ENCODE results near the gene MAP3K15.

Gene MAP3K15, protein sequence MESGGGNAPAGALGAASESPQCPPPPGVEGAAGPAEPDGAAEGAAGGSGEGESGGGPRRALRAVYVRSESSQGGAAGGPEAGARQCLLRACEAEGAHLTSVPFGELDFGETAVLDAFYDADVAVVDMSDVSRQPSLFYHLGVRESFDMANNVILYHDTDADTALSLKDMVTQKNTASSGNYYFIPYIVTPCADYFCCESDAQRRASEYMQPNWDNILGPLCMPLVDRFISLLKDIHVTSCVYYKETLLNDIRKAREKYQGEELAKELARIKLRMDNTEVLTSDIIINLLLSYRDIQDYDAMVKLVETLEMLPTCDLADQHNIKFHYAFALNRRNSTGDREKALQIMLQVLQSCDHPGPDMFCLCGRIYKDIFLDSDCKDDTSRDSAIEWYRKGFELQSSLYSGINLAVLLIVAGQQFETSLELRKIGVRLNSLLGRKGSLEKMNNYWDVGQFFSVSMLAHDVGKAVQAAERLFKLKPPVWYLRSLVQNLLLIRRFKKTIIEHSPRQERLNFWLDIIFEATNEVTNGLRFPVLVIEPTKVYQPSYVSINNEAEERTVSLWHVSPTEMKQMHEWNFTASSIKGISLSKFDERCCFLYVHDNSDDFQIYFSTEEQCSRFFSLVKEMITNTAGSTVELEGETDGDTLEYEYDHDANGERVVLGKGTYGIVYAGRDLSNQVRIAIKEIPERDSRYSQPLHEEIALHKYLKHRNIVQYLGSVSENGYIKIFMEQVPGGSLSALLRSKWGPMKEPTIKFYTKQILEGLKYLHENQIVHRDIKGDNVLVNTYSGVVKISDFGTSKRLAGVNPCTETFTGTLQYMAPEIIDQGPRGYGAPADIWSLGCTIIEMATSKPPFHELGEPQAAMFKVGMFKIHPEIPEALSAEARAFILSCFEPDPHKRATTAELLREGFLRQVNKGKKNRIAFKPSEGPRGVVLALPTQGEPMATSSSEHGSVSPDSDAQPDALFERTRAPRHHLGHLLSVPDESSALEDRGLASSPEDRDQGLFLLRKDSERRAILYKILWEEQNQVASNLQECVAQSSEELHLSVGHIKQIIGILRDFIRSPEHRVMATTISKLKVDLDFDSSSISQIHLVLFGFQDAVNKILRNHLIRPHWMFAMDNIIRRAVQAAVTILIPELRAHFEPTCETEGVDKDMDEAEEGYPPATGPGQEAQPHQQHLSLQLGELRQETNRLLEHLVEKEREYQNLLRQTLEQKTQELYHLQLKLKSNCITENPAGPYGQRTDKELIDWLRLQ (N-terminal part only)

DNA sequence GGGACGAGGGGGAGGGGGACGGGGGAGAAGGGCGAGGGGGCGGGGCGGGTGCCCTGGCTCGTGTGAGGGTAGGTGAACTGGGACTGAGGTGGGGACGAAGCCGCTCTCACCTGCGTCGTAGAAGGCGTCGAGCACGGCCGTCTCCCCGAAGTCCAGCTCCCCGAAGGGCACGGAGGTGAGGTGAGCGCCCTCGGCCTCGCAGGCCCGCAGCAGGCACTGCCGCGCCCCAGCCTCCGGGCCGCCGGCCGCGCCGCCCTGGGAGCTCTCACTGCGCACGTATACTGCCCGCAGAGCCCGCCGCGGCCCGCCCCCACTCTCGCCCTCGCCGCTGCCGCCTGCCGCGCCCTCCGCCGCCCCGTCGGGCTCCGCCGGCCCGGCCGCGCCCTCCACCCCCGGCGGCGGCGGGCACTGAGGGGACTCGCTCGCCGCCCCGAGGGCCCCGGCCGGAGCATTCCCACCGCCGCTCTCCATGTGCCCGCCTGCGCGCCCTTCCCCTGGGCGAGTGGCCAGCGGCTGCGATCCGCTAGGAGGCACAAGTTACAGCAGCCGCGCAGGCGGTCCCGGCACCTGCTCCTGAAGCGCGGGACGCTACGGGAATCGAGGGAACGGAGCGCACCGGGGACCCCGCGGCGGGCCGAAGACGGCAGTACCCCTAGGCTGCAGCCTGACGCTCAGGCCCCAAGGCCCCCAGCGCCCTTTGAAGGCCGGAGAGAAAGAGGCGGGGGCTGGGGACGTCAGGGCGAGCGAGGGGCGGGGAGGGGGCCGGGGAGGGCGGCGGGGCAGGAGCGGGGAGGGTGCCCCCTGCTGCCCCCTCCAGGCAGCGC is at the start of gene MAP3K15:
TSS of gene MAP3K15 (minus strand) at position 718 of the 824 bp plus-strand sequence. CDS start at position 471, 247 bp downstream.
- DNase-seq, result no peak

DNA sequence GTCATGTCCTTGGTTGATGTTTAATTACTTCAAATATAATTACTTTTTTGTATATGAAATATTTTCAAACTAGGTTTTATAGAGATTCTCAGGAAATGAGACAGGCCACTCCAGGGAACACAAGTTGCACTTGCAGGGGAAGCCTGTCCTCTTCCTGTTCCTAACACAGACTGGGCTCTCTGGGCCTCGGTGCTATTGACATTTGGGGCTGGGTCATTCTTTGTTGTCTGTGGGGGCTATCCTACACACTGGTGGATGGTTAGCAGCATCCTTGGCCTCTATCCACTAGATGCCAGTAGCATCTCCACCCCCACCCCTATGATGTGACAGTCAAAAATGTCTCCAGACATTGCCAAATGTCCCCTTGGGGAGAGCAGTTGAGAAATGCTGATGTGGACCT is 49.3 kb upstream of the MAP3K15 start:
- no peak for DNase-seq

DNA sequence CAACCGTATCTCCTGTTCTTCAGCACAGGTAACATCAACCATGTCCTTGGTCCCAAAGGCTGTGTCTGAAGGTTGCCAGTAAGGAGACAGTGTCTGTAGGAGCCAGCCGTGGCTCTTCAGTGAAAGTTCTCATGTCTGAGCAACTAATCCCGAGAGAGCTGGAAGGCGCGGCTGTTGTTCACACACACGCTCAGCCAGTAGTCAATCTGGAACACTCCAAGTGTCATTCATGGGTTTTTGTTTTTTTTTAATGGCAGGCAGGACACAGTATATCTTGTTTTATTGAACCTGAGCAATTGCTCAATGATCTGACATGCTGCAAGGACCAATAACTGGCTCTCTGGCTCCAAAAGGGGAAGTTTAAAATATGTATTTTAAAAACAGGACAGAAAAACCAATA is 48.4 kb upstream of the MAP3K15 start:
- DNase-seq, result no peak

DNA sequence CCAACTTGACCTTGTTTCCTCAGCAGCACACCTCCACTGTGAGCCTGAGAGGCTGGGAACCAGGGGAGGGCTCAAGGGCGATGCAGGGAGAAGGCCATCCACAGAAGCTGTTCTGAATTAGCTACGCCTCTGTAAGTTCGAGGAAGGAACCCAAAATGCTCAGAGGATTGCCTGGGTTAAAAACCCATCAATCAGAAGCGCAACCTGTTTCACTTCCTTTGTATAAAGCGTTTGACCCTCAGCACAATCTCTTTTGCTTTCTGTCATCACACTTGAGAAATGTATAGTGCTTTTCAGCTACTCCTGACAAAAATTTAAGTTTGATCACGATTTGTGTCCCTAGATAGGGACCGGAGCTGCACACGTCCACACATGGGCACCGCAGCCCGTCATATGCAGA is 48.0 kb upstream of the MAP3K15 start:
- DNase-seq, result no peak

DNA sequence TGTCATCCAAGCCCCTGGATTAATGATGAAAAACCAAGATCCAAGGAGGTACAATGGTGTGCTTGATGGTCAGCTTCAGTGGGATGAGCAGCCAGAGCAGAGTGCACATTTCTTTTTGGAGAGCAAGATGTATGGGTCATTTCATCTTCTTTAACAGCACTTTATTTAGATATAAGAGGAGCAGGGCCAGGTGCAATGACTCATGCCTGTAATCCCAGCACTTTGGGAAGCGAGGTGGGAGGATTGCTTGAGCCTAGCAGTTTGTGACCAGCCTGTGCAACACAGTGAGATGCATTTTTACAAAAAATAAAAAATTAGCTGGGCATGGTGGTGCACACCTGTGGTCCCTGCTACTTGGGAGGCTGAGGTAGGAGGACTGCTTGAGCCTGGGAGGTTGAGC is 45.3 kb upstream of the MAP3K15 start:
- no peak for DNase-seq

DNA sequence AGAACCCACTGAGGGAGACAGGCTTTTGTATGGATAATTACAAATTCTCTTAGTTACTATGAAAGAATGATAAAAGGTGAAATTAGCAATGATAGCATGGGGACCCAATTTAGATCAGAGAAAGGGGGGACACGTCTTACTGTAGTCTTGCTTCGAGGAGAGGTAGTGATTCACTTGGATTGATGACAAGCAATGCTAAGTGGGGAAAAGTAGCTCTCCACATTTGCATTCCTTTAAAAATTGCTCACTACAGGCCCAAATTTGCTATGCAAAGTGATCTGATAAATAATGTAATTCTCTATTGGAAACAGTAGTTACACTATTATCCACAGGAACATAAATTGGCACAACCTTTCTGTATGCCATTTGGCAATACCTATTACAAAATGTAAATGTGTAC is 42.5 kb upstream of the MAP3K15 start:
- no peak for DNase-seq

DNA sequence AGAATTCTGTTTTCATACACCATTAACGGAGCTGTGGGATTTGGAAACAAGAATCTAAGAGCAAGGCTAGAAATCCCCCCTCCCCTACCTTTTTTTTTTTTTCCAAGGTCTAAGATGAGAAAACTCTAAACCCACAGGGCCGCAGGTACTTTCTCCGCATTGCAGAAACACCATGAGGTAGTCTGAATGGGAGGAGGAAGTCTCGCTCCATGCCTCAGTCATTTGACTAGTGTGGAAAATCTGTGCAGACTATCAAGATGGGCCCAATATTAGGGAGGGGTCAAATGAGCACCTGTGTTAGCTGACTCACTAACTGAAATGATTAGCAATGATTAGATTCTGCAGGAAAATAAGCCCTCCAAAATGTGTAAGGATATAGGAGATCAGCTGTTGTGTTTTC is 40.9 kb upstream of the MAP3K15 start:
- DNase-seq, result no peak

DNA sequence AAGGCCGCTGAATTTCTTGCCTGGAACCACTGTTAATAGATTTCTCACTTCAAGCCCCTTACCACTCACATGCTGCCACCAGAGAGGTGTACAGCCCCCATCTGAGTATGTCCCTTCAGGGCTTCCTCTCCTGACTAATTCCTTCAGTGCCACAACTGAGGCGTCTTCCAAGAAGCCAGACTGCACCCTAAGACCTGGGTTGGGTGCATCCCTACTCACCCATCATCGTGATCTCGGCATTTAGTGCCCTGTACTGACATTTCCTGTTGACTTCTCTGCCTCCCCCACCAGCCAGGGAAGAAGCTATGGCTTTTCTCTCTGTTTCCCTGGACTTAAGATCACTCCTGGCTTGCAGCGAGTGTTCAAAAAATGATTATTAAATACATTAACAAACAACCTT is 40.4 kb upstream of the MAP3K15 start:
- DNase-seq, result no peak

DNA sequence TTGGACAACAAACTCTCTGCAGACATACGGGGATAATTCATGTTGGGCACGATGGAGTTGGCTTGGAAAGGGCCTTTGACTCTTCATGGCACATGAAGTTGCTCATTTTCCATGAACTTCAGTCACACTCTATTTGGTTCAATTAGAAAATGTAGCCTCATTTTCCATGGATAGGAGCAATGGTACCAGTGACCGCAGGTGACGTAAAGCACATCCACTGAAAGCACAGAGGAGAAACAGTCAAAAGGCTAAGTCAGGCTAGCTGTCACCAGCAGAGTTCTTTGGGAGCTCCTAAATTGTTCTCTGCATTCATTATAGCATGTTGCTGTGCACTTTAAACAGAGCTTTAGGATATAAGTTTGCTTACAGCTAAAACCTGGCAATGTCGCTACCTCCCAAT is 39.9 kb upstream of the MAP3K15 start:
- no peak for DNase-seq

DNA sequence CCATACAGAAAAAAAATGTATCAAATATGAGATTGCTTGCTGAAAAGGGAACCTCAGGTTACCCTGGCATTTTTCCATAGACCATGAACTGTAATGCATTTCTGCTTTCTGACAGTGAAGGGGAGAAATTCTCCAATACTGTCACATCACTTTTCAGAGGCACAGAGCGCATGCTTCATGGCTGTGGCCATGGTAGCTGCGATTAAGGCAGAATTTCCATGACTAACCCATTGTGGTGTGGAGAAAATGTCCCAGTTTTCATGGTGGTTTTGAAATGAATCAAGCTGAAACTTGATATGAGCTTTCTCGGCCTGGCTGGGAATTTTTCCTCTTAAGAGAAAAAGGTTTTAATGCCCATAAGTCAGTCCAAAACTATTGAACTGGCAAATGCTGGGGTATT is 39.5 kb upstream of the MAP3K15 start:
- no peak for DNase-seq

DNA sequence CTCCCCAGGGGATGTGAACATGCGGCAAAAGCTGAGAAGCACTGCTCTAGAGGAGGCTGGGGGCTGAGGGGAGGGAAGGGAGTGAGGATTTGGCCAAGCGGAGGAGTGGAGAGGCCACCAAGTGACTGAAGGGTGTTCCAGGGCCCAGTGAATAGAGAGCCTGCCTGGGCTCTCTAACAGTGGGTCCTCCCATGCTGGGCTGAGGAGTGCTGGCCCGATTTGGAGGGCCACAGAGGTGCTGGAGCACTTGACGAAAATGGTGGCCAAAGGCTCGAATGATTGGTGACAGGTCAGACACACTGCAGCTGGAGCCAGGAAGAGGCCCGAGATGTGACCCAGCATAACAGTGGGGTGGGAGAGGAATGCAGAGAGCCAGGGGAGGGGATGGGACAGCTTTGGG is 37.5 kb upstream of the MAP3K15 start:
- DNase-seq, result no peak

DNA sequence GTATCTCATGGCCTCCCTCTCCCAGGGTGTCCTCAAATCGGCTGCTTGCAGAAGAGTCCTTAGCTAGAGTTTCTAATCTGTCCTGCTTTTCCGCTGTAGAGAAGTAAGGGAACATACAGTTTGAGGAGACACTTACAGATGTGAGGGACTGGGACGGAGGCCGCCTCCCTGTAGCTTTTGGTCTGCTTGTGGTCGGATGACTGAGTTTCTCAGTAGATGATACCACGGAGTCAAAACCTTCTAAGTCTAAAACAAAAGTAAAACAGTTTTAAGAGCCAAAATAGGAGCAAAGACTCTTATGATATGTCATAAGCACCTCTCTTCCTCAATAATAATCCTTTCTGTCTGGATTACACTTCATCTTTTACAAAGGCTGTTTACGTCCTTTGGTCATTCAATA is 34.5 kb upstream of the MAP3K15 start:
- DNase-seq, result no peak

DNA sequence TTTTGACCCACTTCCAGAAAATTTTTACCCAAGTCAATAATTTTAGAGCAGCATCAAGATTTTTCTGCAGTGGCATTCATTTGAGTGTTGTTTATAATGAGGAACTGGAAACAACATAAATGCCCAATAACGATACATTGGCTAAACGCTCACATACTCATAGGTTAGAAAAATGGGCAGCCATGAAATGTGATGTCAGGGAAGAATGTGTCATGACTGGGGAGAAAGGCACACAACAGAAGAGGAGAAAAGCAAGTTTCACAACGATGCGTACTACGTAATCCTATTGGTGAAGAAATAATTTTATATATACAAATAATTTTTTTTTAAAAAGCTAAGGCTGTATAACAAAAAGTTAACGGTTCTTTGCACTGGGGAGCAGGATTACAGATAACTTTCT is 33.6 kb upstream of the MAP3K15 start:
- DNase-seq, result no peak

DNA sequence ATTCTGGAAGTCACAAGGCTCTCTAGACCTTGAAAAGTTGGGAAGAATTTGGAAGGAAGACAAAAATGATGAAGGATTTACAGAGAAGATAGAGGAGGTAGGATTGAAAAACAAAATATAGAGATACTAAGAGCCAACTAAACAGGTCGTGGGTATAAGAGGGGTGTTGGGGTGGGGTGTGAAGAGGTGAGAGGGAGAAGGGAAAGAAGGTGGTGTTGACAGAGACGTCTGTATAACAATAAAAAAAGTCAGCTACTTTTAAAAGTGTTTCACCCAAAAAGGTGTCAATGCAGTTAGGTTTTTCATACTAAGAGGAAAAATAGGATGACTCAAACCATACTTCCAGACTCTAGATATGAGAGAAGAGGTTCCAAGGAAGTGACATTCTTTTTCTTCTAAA is 33.0 kb upstream of the MAP3K15 start:
- no peak for DNase-seq

DNA sequence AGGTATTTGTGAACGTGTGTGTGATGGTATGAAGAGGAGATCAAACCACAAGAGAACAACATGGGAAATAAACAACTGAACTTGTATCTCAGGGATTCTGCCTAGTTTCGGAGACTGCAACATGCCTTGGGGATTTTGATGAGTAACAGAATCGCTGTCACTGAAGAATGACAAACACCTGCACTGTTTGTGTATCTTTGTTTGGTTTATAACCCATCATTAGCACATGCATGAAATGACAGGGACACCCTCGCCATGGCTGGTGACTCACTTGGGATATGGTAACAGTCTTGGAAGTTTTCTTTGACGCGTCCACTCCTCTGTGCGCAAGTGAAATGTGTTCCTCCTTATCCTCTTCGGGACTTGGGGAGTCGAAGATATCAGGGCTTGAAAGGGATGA is 30.3 kb upstream of the MAP3K15 start:
- no peak for DNase-seq

DNA sequence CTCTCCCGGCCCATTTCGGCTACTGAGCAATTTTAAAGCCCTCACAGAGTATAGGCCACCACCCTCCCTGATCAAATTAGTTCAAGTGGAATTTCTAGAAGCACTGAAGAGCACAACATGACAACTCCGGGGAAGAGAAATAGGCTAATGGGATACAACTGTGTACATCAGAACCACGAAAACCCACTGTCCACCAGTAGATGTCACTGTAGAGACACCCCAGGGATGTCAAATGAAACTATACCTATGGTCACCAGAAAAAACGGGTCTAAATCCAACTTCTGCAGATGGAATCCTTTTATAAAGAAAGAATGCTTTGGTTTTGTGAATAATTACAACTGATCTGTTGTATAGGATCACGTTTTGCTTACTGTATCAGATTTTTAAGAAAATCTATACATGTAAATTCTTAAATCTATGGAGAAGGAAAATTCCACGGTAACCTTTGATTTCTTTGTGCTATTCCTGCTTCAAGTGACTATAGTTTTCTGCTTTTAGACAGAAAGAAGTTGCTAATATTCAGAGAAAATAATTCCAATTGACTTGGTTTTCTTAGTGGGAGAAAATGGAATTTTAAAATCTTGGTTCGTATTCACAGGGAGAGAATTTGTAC is 29.5 kb upstream of the MAP3K15 start:
- DNase-seq, result no peak

DNA sequence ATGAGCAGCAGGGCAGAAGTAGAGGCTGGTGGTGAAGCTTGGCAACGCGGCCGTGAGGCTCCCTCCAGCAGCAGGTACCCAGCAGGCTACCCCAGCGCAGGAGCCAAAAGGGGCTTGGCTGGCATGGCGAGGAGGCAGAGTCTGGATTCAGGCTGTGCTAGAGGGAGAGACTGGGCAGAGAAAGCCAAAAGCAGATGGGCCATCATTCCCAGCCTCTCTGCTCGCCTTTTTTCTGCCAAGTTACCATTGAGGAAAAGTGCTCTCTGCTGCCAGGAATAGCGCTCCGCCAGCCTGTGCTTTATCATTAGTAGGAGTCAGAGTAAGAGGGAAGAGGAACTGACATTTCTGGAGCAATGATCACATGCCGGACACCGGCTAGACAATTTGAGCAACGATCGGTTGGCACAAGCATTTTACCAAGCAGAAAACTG is 28.7 kb upstream of the MAP3K15 start:
- DNase-seq, result no peak

DNA sequence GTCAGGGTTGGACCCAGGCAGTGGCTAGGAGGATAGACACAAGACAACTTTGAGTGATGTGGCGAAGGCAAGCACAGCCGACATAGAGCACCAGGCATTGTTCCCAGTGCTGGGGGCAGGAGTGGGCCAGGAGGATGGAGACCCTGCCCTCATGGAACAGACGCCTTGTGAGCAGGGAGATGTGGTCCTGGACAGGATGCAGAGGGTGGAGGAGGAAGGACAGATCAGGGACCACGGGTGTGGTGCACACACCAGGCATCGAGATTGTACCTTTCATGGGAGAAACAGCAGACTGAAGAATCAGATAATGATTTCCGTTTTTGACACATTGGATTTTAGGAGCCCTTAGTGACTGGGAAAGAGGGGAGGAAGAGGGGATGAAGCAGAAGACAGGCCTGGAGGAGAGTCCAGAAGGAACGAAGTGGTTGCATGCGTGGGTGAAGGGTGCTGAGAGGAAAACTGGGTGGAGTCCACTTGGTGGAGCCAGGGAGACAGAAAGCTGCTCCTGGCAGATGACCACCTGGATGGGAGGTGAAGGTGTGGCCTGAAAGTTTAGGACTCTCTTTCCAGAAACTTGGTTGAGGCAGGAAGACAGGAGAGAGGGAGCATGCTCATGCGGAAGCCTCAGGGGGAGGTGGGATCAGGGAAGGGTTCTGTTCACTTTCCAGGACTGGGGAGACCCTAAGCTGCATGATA is 27.9 kb upstream of the MAP3K15 start:
- no peak for DNase-seq

DNA sequence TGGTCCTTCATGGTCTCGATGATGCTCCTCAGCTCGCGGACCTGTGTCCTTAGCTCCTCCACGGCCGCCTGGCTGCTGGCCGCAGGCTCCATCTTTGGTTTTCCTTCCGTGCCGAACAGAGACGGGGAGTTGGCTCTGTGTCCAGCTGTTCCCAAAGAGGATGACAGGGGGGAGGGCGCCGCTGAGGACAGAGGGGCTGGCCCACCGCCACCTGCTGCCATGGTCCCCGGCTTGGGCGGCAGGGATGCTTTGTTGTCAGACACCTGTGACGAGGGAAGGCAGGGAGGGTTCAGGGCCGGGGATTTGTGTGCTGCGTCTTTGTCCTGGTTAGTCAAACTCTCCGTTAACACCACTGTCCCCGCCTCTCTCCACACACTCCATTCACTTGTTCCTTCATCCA is 26.6 kb upstream of the MAP3K15 start:
- DNase-seq, result no peak

DNA sequence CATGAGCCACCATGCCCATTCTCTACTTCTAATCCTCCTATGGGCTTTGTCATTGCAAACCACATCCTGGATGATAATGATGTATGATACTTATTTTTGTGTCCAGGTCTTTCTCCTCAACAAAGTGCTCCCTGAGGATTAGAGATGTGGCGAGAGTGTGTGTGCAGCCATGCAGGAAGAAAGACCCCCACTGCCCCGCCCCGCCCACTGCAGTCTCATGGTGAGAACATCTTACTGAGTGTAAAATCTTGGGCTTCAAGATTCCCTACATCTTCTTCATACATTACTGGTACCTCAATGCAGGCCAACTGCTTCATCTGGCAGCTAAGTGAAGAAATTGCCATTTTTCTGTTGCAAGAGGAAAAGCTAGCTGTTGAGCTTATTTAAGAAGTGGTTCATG is 25.9 kb upstream of the MAP3K15 start:
- DNase-seq, result no peak

DNA sequence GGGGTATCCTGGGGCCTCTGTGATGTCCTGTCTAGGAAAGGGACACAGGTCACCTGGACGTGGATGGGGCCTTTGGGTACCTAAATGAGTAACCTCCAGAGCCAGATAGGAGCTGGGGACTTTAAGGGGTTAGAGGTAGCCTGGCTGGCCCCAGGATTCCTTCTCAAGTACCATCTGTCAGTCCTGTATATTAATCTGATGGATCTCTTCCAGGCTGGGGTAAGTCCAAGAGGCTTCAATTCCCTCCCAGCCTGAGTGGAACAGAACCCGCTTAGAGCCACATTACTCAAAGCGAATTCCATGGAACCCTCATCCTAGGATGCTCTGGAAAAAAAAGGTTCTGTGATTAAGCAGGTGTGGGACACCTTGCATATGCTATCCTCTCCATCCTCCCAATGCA is 24.8 kb upstream of the MAP3K15 start:
- DNase-seq, result no peak
